NOMO-1 treated with DMSO at 0.1 percent for 48 hours (cell line): ENCODE measurements around the gene SLC7A11.
"Not testable (repeated sequence)": the region's sequence is repeated elsewhere in the genome, so short reads cannot be mapped to it uniquely, and the experiment has no call there.

ENCODE experiments used
- DNase-seq: peaks from one replicate; lab custom pipeline; 2025; ENCODE audit not compliant: unreplicated experiment; lab: John Stamatoyannopoulos, UW

Gene SLC7A11

GRCh38 chr4:138216272-138216867 is 25.8 kb downstream of the SLC7A11 start:
- DNase-seq: no peak

DNA sequence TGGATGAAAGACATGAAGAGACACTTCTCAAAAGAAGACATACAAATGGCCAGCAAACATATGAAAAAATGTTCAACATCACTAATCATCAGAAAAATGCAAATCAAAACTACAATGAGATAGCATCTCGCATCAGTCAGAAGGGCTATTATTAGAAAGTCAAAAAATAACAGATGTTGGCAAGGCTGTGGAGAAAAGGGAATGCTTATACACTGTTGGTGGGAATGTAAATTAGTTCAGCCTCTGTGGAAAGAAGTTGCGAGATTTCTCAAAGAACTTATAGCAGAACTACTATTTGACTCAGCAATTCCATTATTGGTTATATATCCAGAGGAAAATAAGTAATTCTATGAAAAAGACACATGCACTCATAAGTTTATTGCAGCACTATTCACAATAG is 31.6 kb downstream of the SLC7A11 start:
- not testable (repeated sequence) for DNase-seq

GRCh38 chr4:138209094-138209493 is 33.1 kb downstream of the SLC7A11 start:
- no peak for DNase-seq

DNA sequence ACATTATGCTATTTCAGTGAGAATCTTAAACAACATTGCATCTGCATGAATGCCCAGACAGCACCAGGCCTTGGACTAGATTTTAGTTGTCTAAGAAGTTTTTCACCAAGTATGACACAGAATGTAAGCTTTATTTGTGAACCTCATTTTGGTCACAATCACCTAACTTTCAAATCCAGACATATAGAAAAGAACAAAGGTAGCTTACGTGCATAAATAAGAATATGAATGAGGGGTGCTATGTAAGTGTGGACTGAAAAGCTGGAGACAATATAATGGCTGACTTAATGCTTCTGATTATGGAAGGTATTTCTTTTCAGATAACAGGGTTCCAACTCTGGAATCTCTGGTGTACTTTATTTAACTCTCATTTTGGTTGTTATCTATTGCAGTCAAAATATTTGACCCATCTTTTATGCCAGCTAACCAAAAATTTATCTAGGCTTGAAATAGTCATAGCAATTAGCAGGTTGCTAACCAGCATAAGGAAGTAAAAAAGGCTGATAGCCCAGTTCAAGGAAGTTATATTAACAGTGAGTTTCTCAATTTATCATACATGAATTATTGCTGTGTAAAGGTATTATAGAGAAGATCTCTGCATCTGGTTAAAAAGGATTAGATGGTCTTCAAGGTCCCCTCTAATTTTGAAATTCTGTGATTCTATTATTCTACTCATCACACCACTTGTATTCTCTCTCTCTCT is 36.5 kb downstream of the SLC7A11 start:
- DNase-seq: peak; percentile 70

- DNase-seq: no peak
These were observed 37.6 kb downstream of the SLC7A11 start for GRCh38 chr4:138204507-138204906.

- no peak for DNase-seq
These were observed 39.5 kb downstream of the SLC7A11 start for GRCh38 chr4:138202686-138203085.

DNA sequence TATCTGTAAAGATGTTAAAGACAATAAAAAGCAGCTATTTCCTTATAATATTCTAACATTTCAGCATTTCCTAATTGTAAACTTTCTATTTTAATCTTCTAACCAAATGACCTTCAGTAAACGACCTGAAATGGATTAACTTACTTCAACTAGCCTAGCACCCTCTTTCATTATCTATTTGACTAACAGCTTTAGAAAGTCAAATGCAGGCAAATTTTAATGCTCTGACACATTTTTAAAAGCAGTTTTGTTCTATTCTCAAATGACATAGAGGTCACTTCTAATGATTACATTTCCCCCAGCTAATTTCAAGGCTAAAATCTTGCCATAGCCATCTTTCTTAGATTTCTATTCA is 41.9 kb downstream of the SLC7A11 start:
- no peak for DNase-seq

DNA sequence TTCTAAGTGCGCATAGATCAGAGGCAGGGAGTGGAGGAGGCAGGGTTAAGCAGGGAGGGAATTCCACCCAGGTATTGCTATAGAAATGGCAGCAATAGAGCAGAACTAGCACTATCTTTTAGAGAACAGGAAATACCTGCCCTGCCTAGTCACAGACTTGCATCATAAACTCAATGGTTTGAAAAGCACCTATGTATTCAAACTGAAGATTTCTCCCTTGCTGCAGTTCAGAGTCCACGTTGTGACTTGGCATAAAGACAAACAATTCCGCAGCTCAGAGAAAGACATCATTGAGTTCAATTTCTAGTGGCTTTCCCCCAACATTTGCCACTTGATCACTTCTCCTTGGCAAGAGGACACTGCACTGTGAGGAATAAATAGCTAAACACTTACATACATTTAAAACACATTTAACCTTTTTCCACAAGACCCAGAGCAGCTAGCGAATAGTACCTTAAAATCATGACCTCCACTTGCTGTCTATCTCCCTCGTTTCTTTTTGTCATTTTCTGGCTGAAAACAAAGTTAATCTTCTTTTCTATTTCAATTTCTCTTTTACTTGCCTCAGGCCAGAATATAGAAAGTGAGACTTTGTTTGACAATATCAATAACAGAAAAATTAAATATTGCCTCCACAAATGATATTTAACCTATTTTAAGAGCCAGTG is 42.4 kb downstream of the SLC7A11 start:
- no peak for DNase-seq

DNA sequence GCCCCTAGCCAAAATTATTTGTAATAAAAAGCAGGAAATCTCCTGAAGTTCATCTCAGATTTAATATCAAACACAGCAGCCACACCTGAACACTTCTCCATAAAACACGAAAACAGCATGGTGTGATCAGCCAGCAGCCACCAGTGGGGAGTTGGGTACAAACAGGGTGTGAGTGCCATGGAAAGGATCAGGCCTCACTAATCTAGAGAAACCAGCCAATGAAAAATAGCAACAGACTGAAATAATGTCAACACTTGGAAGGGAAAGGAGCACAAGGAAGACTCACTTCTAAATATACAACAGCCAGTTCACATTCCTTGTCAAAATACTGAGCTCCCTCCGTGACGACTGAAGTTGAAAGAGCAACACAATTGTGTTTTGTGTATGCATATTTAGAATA is 46.0 kb downstream of the SLC7A11 start:
- no peak for DNase-seq

DNA sequence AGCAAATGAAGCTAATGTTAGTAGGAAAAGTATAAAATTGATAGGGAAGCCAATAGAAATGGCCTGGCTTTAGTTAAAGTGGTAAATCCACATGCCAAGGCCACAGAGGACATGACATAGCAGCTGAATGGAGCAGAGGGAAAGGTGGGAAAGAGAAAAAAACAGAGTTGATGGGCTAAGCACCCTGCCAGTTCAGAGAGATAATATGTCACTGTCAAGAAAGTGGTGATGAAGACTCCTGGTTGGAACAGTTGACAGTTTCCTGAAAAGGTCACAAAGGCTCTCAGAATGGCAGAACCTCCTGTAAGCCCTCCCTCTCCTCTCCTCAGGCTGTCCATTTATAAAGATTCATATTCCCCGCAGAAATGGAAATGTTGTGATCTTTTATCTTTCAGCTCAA is 48.2 kb downstream of the SLC7A11 start:
- no peak for DNase-seq

DNA sequence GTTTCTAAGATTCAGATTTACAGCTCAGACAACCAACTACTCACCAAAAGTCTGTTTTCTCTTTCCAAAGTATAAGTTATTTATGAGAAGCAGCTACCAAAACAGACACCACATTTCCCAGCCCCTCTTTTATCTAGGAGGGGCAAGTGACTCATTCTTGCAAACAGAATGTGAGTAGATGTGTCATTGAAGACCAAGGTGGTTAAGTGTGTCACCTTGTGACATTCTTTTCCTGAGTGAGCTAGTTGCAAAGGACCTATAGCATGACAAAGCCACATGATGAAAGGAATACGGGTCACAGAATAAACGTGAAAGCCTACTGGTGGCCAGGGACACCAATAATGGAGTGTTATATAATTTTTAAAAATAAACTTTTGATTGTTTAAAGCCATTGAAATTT is 50.0 kb downstream of the SLC7A11 start:
- DNase-seq: no peak

DNA sequence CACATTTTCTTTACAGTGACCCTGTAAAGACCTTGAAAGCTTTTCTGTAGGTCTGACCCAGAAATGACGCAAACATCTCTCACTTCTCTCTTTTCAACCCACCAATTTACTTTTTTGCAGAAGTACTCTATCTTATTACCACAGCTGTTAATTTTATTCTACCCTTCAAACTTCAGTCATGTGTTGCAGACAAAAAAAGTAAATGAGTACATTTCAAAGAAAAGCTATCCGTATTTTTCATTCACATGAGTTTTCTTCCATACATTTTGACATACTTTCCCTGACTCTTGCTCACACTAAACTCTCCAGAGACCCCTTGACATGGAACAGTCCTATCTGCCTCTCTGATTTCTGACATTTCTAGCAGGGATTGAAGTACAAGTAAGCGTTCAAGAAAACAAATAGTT is 51.7 kb downstream of the SLC7A11 start:
- peak; percentile 96 for DNase-seq

DNA sequence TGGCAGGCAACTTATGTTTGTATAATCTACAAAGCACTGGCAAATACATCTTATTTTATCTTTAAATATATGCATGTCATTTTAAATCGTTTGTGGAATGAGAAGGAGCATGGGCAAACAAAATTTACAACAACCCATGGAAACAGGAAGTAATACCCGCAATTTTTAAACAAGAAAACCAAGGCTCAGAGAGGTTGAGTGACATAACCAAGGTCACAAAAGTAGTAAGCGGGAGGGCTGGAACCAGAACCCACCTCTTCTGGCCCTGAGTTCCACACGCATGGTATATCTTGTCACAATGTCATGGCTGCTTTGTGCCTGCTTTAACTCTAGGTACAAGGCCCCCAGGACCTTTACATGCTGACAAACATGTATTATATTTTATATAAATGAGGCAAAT is 52.9 kb downstream of the SLC7A11 start:
- DNase-seq: peak; percentile 69

DNA sequence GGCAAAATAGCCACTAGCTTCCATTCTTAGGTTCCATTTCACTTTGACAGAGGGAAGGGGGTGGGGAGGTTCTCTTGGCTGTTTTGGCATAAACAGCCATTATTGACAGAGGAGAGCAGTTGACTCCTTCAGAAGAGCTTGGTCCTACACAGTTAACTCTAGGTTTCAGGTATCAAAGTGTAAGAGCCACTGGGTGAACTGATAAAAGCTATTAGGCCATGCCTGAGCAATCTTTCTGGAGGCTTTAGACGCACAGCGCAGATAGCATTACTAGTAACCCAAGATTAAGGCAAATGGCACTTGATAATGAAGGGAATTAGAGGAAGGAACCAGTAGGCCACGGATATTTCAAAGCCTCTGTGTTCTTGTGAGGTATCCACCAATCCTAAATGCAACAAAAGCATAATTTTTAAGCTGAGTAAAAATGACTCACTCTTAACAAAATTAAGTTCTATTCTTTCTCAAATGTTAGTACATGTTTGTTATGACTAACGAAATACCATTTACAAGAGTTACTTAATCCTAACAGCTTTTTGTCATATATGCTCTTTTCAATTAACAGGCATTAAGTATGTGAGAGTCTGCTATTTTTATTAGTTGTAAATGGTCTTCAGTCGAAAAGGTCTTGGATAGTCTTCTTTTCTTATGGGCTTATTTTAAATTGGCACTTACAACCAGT is 53.6 kb downstream of the SLC7A11 start:
- peak; percentile 11 for DNase-seq

DNA sequence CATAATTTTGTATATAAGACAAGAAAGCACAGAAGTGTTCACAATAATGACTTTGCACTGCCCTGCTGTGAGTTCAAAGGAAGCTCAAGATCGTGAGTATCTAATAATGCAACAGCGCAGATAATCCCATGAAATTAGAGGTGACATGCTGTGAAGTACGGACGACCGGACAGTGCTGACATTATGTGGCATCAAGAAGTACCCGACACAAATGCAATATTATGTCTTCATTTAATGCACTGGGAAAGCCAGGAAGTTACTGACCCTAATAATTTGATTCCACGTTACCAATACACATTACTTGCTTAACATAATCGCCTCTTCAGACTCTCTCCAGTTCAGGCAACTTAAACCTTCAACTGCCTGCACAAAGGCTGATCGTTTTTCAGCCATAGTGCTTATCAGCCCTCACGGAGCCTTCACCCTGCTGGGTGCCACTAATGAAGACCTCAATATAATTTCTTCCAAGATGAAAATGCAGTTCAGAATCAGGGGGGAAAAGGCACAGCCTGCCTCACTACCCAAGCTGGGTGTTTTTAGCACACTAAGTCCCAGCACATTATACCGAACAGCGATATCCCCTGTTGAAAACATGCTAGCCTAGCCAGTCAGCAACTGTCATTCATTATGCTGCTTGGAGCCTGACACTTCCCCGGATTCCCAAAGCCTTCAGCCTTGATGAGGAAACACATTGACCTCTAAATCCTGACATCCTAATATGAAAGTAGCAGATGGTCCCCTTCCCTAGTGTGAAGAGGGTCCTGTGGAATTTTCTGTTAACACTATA is 56.1 kb downstream of the SLC7A11 start:
- no peak for DNase-seq

- no peak for DNase-seq
These were observed 57.3 kb downstream of the SLC7A11 start for GRCh38 chr4:138184886-138185285.

GRCh38 chr4:138182838-138183426 is 59.2 kb downstream of the SLC7A11 start:
- peak; percentile 43 for DNase-seq

- DNase-seq: no peak
These were observed 60.9 kb downstream of the SLC7A11 start for GRCh38 chr4:138181287-138181686.

DNA sequence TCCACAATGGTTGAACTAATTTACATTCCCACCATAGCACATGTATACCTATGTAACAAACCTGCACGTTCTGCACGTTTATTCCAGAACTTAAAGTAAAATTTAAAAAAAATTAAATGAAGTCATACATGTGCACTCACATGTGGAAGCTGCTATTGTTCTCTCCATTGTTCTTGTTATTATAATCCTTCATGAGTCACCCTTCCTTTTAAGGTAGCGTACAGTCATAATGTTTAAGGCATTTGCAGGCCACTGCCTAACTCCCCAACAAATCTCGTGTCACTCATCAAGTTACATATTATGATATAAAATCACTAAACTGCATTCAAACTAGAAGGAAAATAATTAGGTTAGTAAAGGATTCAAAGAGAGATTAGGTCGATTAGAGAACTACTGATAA is 63.6 kb downstream of the SLC7A11 start:
- DNase-seq: no peak

DNA sequence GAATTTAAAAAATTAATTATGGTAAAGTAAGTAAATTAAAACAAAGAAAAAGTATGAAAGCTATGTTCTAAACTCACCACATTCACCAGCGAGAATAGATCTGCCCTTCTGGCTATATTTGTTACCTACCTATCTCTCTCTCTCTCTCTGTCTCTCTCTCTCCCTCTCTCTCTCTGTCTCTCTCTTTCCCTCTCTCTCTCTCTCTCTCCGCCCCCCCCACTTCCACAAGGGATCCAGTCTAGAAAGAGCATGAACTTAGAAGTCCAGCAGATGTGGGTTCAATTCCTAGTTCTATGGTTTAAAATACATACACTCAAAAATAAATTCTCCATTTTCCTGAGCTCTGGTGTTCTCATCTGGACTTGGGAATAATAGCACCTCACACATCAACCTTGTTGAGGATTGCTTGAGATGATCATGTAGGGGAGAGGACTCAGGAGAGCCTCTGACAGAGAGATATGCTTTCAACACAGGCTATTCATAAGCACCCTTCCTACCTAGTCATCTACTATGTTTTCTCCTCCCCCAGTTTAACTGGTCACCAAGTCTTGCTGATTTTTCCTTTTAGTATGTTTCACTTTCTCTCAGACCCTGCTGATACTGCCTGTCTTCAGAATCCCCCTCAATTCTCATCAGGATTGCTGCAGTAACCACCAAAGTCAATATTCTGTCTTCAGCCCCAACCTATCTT is 64.7 kb downstream of the SLC7A11 start:
- no peak for DNase-seq
